ENCODE measurements around the gene CHI3L1.

DNA sequence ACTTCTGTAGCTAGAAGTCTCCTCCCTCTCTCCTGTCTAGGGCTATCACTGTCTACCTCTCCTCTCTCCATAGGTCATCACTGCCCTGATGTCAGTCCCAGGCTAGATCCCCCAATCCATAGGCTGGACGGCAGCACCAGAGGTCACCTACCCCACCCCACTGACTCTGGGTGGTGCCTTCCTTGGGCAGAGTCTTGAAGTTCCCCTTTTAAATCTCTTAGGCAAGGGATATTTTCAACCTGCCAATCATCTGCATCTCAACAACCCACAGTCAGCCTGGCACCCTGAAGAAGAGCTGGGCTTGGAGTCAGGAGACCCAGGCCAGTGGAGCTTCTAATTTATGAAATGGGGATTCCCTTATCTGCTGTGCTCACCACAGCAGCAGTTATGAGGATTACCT, 24.1 kb downstream of the CHI3L1 start:
- TF ChIP-seq, protein P1, sequence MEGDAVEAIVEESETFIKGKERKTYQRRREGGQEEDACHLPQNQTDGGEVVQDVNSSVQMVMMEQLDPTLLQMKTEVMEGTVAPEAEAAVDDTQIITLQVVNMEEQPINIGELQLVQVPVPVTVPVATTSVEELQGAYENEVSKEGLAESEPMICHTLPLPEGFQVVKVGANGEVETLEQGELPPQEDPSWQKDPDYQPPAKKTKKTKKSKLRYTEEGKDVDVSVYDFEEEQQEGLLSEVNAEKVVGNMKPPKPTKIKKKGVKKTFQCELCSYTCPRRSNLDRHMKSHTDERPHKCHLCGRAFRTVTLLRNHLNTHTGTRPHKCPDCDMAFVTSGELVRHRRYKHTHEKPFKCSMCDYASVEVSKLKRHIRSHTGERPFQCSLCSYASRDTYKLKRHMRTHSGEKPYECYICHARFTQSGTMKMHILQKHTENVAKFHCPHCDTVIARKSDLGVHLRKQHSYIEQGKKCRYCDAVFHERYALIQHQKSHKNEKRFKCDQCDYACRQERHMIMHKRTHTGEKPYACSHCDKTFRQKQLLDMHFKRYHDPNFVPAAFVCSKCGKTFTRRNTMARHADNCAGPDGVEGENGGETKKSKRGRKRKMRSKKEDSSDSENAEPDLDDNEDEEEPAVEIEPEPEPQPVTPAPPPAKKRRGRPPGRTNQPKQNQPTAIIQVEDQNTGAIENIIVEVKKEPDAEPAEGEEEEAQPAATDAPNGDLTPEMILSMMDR (IDR thresholded peaks at IDR 0.05), result no peak
- TF ChIP-seq POLR2A (IDR thresholded peaks at IDR 0.05), result no peak
